Astrocyte (in vitro differentiated cells and primary cell): Measurements from ENCODE around the gene ATXN7L1. TPM values are rescaled to one million over a fixed set of nuclear protein-coding genes. Genes with fewer than 3 reads are reported as not detected.
A peak's percentile ranks its signal among the peaks of the same experiment; 100 is the strongest.

Experiments used
- DNase-seq: peaks from one replicate; pipeline ENCODE4 v3.0.0-alpha.2; 2010; ENCODE audit warnings: low read depth
- FAIRE-seq: peaks from 2 replicates; lab custom pipeline; 2011; peaks lifted over from hg19 to GRCh38; lab: Jason Lieb, UNC
- H2AFZ ChIP-seq: 2 replicates; pipeline ENCODE4 v1.6.0; 2012; ENCODE audit warnings: low read depth, low read length, inconsistent platforms
- H3K27ac ChIP-seq: 2 replicates; pipeline ENCODE4 v1.5.1; 2011; ENCODE audit warnings: low read depth, low read length, inconsistent platforms
- H3K27me3 ChIP-seq: 2 replicates; pipeline ENCODE4 v1.6.0; 2011; ENCODE audit warnings: low read length, inconsistent platforms; ENCODE audit not compliant: insufficient read depth
- H3K36me3 ChIP-seq: 2 replicates; pipeline ENCODE4 v1.5.1; 2011; ENCODE audit warnings: low read length, inconsistent platforms; ENCODE audit not compliant: insufficient read depth
- H3K4me1 ChIP-seq: 2 replicates; pipeline ENCODE4 v1.5.1; 2011; ENCODE audit warnings: low read length, inconsistent platforms; ENCODE audit not compliant: insufficient read depth
- H3K4me2 ChIP-seq: 2 replicates; pipeline ENCODE4 v1.6.0; 2012; ENCODE audit warnings: low read length, inconsistent platforms
- H3K4me3 ChIP-seq: 2 replicates; pipeline ENCODE4 v1.5.1; 2011; ENCODE audit warnings: low read depth, mild to moderate bottlenecking, low read length, inconsistent platforms; ENCODE audit not compliant: insufficient read depth
- H3K79me2 ChIP-seq: 2 replicates; pipeline ENCODE4 v1.6.0; 2012; ENCODE audit warnings: mild to moderate bottlenecking, low read length, inconsistent platforms; ENCODE audit not compliant: insufficient read depth
- H3K9ac ChIP-seq: 2 replicates; pipeline ENCODE4 v1.6.0; 2012; ENCODE audit warnings: mild to moderate bottlenecking, low read length, inconsistent platforms
- H3K9me3 ChIP-seq: 2 replicates; pipeline ENCODE4 v1.5.1; 2012; ENCODE audit warnings: low read depth, mild to moderate bottlenecking, low read length, inconsistent platforms; ENCODE audit not compliant: insufficient read depth
- H4K20me1 ChIP-seq: 2 replicates; pipeline ENCODE4 v1.6.0; 2012; ENCODE audit warnings: low read length, inconsistent platforms; ENCODE audit not compliant: insufficient read depth
- H3K27ac Mint-ChIP-seq: one replicate; pipeline ENCODE4 v1.8.0; 2021; ENCODE audit warnings: mild to moderate bottlenecking, mixed read lengths; ENCODE audit not compliant: unreplicated experiment
- H3K27me3 Mint-ChIP-seq: one replicate; pipeline ENCODE4 v1.8.0; 2021; ENCODE audit warnings: low read depth, mixed read lengths; ENCODE audit not compliant: unreplicated experiment
- H3K36me3 Mint-ChIP-seq: one replicate; pipeline ENCODE4 v1.8.0; 2021; ENCODE audit warnings: low read depth, mixed read lengths; ENCODE audit not compliant: unreplicated experiment
- H3K4me1 Mint-ChIP-seq: one replicate; pipeline ENCODE4 v1.8.0; 2021; ENCODE audit warnings: low read depth, mixed read lengths; ENCODE audit not compliant: unreplicated experiment
- H3K4me3 Mint-ChIP-seq: one replicate; pipeline ENCODE4 v1.8.0; 2021; ENCODE audit warnings: mild to moderate bottlenecking, moderate library complexity, mixed read lengths; ENCODE audit not compliant: unreplicated experiment
- H3K9me3 Mint-ChIP-seq: one replicate; pipeline ENCODE4 v1.8.0; 2021; ENCODE audit warnings: mild to moderate bottlenecking, mixed read lengths; ENCODE audit not compliant: unreplicated experiment
- EZH2 ChIP-seq: IDR thresholded peaks from 2 replicates; pipeline ENCODE4 v1.6.1; 2012; ENCODE audit warnings: mild to moderate bottlenecking, low read length, inconsistent platforms; ENCODE audit not compliant: insufficient read depth
- total RNA-seq: library from RNA; stranded (reverse); gene quantifications from 2 replicates; pipeline ENCODE4 v1.2.1, GENCODE V29; 2021
- TF ChIP-seq, protein P1 (sequence below): IDR thresholded peaks from 2 replicates; pipeline ENCODE4 v1.5.1; 2011; ENCODE audit warnings: low read depth, mild to moderate bottlenecking, inconsistent platforms, low read length, moderate library complexity; ENCODE audit not compliant: insufficient read depth

Gene ATXN7L1
- total RNA-seq, 1 donor from 2014 or later, result 7.6 TPM

GRCh38 chr7:105664816-105665525 lies 211.4 kb downstream of the ATXN7L1 start:
- Mint-ChIP-seq H3K27me3 (no peaks in the 10 kb centered on the region), H3K4me3 (no peak overlapping the region), H3K9me3 (peaks cover 3% of the 10 kb centered on the region), H3K36me3 (peaks cover 13% of the 10 kb centered on the region), H3K4me1 (peaks cover 10% of the 10 kb centered on the region), H3K27ac (peak overlapping the region; percentile 35)
- Histone ChIP-seq H3K4me3 (no peak overlapping the region), H3K79me2 (no peaks in the 10 kb centered on the region), H3K36me3 (no peaks in the 10 kb centered on the region), H3K4me1 (no peaks in the 10 kb centered on the region), H4K20me1 (peaks cover 17% of the 10 kb centered on the region), H3K9ac (no peak overlapping the region), H3K27me3 (no peaks in the 10 kb centered on the region), H3K27ac (no peak overlapping the region), H3K9me3 (no peaks in the 10 kb centered on the region), H2AFZ (no peak overlapping the region), H3K4me2 (no peak overlapping the region)
- no peak for TF ChIP-seq EZH2
- TF ChIP-seq, protein P1, sequence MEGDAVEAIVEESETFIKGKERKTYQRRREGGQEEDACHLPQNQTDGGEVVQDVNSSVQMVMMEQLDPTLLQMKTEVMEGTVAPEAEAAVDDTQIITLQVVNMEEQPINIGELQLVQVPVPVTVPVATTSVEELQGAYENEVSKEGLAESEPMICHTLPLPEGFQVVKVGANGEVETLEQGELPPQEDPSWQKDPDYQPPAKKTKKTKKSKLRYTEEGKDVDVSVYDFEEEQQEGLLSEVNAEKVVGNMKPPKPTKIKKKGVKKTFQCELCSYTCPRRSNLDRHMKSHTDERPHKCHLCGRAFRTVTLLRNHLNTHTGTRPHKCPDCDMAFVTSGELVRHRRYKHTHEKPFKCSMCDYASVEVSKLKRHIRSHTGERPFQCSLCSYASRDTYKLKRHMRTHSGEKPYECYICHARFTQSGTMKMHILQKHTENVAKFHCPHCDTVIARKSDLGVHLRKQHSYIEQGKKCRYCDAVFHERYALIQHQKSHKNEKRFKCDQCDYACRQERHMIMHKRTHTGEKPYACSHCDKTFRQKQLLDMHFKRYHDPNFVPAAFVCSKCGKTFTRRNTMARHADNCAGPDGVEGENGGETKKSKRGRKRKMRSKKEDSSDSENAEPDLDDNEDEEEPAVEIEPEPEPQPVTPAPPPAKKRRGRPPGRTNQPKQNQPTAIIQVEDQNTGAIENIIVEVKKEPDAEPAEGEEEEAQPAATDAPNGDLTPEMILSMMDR, result no peak
- FAIRE-seq, result no peak
- DNase-seq, result peak; percentile 12

- Mint-ChIP-seq H3K4me3 (no peak overlapping the region), H3K36me3 (peaks cover 17% of the 10 kb centered on the region), H3K9me3 (peaks cover 3% of the 10 kb centered on the region), H3K27ac (no peak overlapping the region), H3K27me3 (no peaks in the 10 kb centered on the region), H3K4me1 (peaks cover 10% of the 10 kb centered on the region)
- TF ChIP-seq, protein P1, result no peak
- no peak for TF ChIP-seq EZH2
- Histone ChIP-seq H3K79me2 (no peaks in the 10 kb centered on the region), H3K4me1 (no peaks in the 10 kb centered on the region), H3K4me3 (no peak overlapping the region), H3K36me3 (no peaks in the 10 kb centered on the region), H3K27ac (no peak overlapping the region), H3K4me2 (no peak overlapping the region), H3K27me3 (no peaks in the 10 kb centered on the region), H2AFZ (no peak overlapping the region), H3K9me3 (no peaks in the 10 kb centered on the region), H4K20me1 (peaks cover 17% of the 10 kb centered on the region), H3K9ac (no peak overlapping the region)
- FAIRE-seq (no peak), DNase-seq (no peak)
These were observed 213.4 kb downstream of the ATXN7L1 start for GRCh38 chr7:105662998-105663397.

DNA sequence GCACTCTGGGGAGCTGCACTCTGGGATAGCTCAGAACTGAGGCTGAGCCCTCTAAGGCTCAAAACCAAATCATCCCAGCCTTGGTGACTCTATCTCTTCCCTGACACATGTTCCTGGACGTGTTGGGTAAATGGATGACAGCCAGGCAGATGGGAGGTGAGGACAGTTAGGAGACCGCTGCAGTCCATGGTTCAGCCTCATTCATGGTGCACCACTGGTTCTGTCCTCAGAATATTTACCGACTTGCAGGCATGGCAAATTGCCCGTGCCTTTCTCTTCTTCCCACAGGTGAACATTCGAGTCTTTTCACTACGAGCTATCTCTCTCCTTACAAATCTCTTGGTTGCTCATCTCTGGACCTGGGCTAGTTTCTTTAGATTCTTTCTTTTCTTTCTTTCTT lies 214.8 kb downstream of the ATXN7L1 start:
- Histone ChIP-seq H3K27ac (no peak overlapping the region), H3K9ac (no peak overlapping the region), H3K79me2 (no peaks in the 10 kb centered on the region), H3K4me3 (no peak overlapping the region), H2AFZ (no peak overlapping the region), H3K27me3 (no peaks in the 10 kb centered on the region), H3K4me2 (no peak overlapping the region), H4K20me1 (peaks cover 23% of the 10 kb centered on the region), H3K4me1 (no peaks in the 10 kb centered on the region), H3K36me3 (no peaks in the 10 kb centered on the region), H3K9me3 (no peaks in the 10 kb centered on the region)
- peaks cover 17% of the 10 kb centered on the region for H3K36me3 Mint-ChIP-seq
- DNase-seq (no peak), FAIRE-seq (no peak)
- H3K4me3 Mint-ChIP-seq, result no peak overlapping the region
- H3K27me3 Mint-ChIP-seq, result no peaks in the 10 kb centered on the region
- H3K9me3 Mint-ChIP-seq, result peaks cover 3% of the 10 kb centered on the region
- H3K27ac Mint-ChIP-seq, result no peak overlapping the region
- H3K4me1 Mint-ChIP-seq, result peaks cover 14% of the 10 kb centered on the region
- TF ChIP-seq, protein P1, result no peak
- TF ChIP-seq EZH2, result no peak
